ENCODE data around the gene PDGFRB.

PDGFRB gene

GRCh38 chr5:150197476-150197875, 41.8 kb upstream of the PDGFRB start:
- Histone ChIP-seq H3K79me1 (ENCODE audit: low read depth, low read length) (no peaks in the 10 kb centered on the region), H2BK12ac (ENCODE audit: low read length) (no peak overlapping the region), H3K36me3 (replicated peaks in 1 of 2; ENCODE audit: control insufficient read depth in 2 of 2, insufficient read depth in 2 of 2, low read length in 2 of 2) (no peaks in the 10 kb centered on the region), H2BK5ac (ENCODE audit: low read length) (no peak overlapping the region), H3K27ac (replicated peaks; ENCODE audit: low read length) (no peak overlapping the region), H3K14ac (ENCODE audit: low read length) (no peak overlapping the region), H3K27me3 (ENCODE audit: control insufficient read depth in 3 of 3, insufficient read depth in 3 of 3, low read depth in 1 of 3, low read length in 3 of 3) (peaks cover 0 to 58% (median 5%) of the 10 kb centered on the region in 3 experiments), H3K4me2 (ENCODE audit: insufficient read depth, low read length, poor library complexity, severe bottlenecking) (no peak overlapping the region), H4K8ac (ENCODE audit: low read depth, low read length) (no peak overlapping the region), H2AFZ (ENCODE audit: low read length) (no peak overlapping the region), H3K4ac (ENCODE audit: low read length) (no peak overlapping the region), H2BK15ac (ENCODE audit: low read length) (no peak overlapping the region), H3K4me3 (ENCODE audit: low read length in 2 of 2) (no peak overlapping the region), H3K4me1 (ENCODE audit: control insufficient read depth in 2 of 2, insufficient read depth in 1 of 2, low read depth in 1 of 2, low read length in 2 of 2) (peaks cover 2 to 4% of the 10 kb centered on the region in 2 donors), H3K23ac (ENCODE audit: low read depth, low read length, poor library complexity) (no peak overlapping the region), H3K9ac (ENCODE audit: low read depth, low read length, poor library complexity) (no peak overlapping the region), H2BK120ac (ENCODE audit: low read depth, low read length) (no peak overlapping the region), H2AK5ac (ENCODE audit: low read depth, low read length) (no peak overlapping the region), H3K18ac (ENCODE audit: low read length) (no peak overlapping the region), H3K9me3 (replicated peaks in 1 of 2; ENCODE audit: control insufficient read depth in 2 of 2, insufficient read depth in 1 of 2, low read depth in 1 of 2, low read length in 2 of 2) (no peaks in the 10 kb centered on the region), H4K91ac (ENCODE audit: low read depth, low read length, poor library complexity) (no peak overlapping the region)
- no peak for DNase-seq (ENCODE audit: low spot score)
- WGBS, 2 donors (ENCODE audit: extremely low coverage in 2 of 2, insufficient read length in 2 of 2, insufficient replicate concordance in 1 of 2): no CpG with 5 or more reads among the region's 1 CpG

DNA sequence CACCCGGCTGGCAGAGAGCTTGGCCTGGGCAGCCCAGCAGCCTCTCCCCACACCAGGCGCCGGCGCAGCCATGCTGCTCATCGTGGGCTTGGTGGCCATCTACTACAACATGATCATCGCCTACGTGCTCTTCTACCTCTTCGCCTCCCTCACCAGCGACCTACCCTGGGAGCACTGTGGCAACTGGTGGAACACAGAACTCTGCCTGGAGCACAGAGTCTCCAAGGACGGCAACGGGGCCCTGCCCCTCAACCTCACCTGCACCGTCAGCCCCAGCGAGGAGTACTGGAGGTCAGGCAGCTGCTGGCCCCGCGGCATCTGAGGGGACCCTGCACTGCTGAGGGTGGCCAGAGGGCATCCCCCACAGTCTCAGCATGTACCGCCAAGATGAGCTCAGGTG, 41.3 kb upstream of the PDGFRB start:
- WGBS, 2 donors (ENCODE audit: extremely low coverage in 2 of 2, insufficient read length in 2 of 2, insufficient replicate concordance in 1 of 2): no CpG with 5 or more reads among the region's 16 CpGs
- Histone ChIP-seq H3K27me3 (ENCODE audit: control insufficient read depth in 3 of 3, insufficient read depth in 3 of 3, low read depth in 1 of 3, low read length in 3 of 3) (peaks cover 0 to 63% (median 9%) of the 10 kb centered on the region in 3 experiments), H2BK15ac (ENCODE audit: low read length) (peak overlapping the region; percentile 69), H3K4me3 (ENCODE audit: low read length in 2 of 2) (no peak overlapping the region), H3K18ac (ENCODE audit: low read length) (peak overlapping the region; percentile 49), H2BK5ac (ENCODE audit: low read length) (no peak overlapping the region), H3K4ac (ENCODE audit: low read length) (no peak overlapping the region), H2BK120ac (ENCODE audit: low read depth, low read length) (no peak overlapping the region), H3K27ac (replicated peaks; ENCODE audit: low read length) (no peak overlapping the region), H2BK12ac (ENCODE audit: low read length) (no peak overlapping the region), H4K91ac (ENCODE audit: low read depth, low read length, poor library complexity) (no peak overlapping the region), H3K4me1 (ENCODE audit: control insufficient read depth in 2 of 2, insufficient read depth in 1 of 2, low read depth in 1 of 2, low read length in 2 of 2) (peaks cover 2 to 6% of the 10 kb centered on the region in 2 donors), H2AK5ac (ENCODE audit: low read depth, low read length) (no peak overlapping the region), H3K14ac (ENCODE audit: low read length) (no peak overlapping the region), H4K8ac (ENCODE audit: low read depth, low read length) (no peak overlapping the region), H3K9me3 (replicated peaks in 1 of 2; ENCODE audit: control insufficient read depth in 2 of 2, insufficient read depth in 1 of 2, low read depth in 1 of 2, low read length in 2 of 2) (no peaks in the 10 kb centered on the region), H2AFZ (ENCODE audit: low read length) (no peak overlapping the region), H3K79me1 (ENCODE audit: low read depth, low read length) (no peaks in the 10 kb centered on the region), H3K9ac (ENCODE audit: low read depth, low read length, poor library complexity) (no peak overlapping the region), H3K4me2 (ENCODE audit: insufficient read depth, low read length, poor library complexity, severe bottlenecking) (no peak overlapping the region), H3K23ac (ENCODE audit: low read depth, low read length, poor library complexity) (no peak overlapping the region), H3K36me3 (replicated peaks in 1 of 2; ENCODE audit: control insufficient read depth in 2 of 2, insufficient read depth in 2 of 2, low read length in 2 of 2) (no peaks in the 10 kb centered on the region)
- no peak for DNase-seq (ENCODE audit: low spot score)

DNA sequence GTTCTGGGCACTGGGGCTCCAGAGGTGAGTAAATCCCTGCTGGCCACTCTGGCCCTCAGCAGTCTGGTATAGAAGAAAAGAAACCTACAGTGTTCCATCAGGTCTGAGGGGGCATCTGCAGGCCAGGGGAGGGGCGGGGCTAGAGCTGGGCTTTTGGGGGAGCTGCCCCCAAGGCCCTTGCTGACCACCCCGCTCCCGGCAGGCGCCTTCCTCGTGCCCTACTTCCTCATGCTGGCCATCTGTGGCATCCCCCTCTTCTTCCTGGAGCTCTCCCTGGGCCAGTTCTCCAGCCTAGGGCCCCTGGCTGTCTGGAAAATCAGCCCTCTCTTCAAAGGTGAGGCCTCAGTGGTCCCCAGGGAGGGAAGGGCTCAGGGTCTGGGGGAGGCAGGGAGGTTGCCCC, 40.9 kb upstream of the PDGFRB start:
- Histone ChIP-seq H2BK5ac (ENCODE audit: low read length) (peak overlapping the region; percentile 8), H3K4me2 (ENCODE audit: insufficient read depth, low read length, poor library complexity, severe bottlenecking) (no peak overlapping the region), H3K9ac (ENCODE audit: low read depth, low read length, poor library complexity) (no peak overlapping the region), H3K79me1 (ENCODE audit: low read depth, low read length) (no peaks in the 10 kb centered on the region), H3K27me3 (ENCODE audit: control insufficient read depth in 3 of 3, insufficient read depth in 3 of 3, low read depth in 1 of 3, low read length in 3 of 3) (peaks cover 0 to 68% (median 14%) of the 10 kb centered on the region in 3 experiments), H3K4me3 (ENCODE audit: low read length in 2 of 2) (no peak overlapping the region), H3K4me1 (ENCODE audit: control insufficient read depth in 2 of 2, insufficient read depth in 1 of 2, low read depth in 1 of 2, low read length in 2 of 2) (peaks cover 2 to 6% of the 10 kb centered on the region in 2 donors), H2AK5ac (ENCODE audit: low read depth, low read length) (no peak overlapping the region), H3K14ac (ENCODE audit: low read length) (no peak overlapping the region), H2BK15ac (ENCODE audit: low read length) (peak overlapping the region; percentile 69), H3K23ac (ENCODE audit: low read depth, low read length, poor library complexity) (no peak overlapping the region), H2BK120ac (ENCODE audit: low read depth, low read length) (no peak overlapping the region), H4K91ac (ENCODE audit: low read depth, low read length, poor library complexity) (no peak overlapping the region), H3K9me3 (replicated peaks in 1 of 2; ENCODE audit: control insufficient read depth in 2 of 2, insufficient read depth in 1 of 2, low read depth in 1 of 2, low read length in 2 of 2) (no peaks in the 10 kb centered on the region), H3K4ac (ENCODE audit: low read length) (no peak overlapping the region), H3K36me3 (replicated peaks in 1 of 2; ENCODE audit: control insufficient read depth in 2 of 2, insufficient read depth in 2 of 2, low read length in 2 of 2) (no peaks in the 10 kb centered on the region), H2AFZ (ENCODE audit: low read length) (no peak overlapping the region), H2BK12ac (ENCODE audit: low read length) (no peak overlapping the region), H3K18ac (ENCODE audit: low read length) (peak overlapping the region; percentile 7), H3K27ac (replicated peaks; ENCODE audit: low read length) (no peak overlapping the region), H4K8ac (ENCODE audit: low read depth, low read length) (no peak overlapping the region)
- WGBS, 2 donors (ENCODE audit: extremely low coverage in 2 of 2, insufficient read length in 2 of 2, insufficient replicate concordance in 1 of 2): no CpG with 5 or more reads among the region's 5 CpGs
- DNase-seq (ENCODE audit: low spot score): no peak

- H2BK12ac ChIP-seq (ENCODE audit: low read length): no peak overlapping the region
- H2AK5ac ChIP-seq (ENCODE audit: low read depth, low read length): no peak overlapping the region
- no peaks in the 10 kb centered on the region for H3K36me3 ChIP-seq (replicated peaks in 1 of 2; ENCODE audit: control insufficient read depth in 2 of 2, insufficient read depth in 2 of 2, low read length in 2 of 2)
- no peak overlapping the region for H3K14ac ChIP-seq (ENCODE audit: low read length)
- no peak overlapping the region for H2BK120ac ChIP-seq (ENCODE audit: low read depth, low read length)
- peak overlapping the region; percentile 8 for H2BK5ac ChIP-seq (ENCODE audit: low read length)
- no peak overlapping the region for H2AFZ ChIP-seq (ENCODE audit: low read length)
- no peak overlapping the region for H3K9ac ChIP-seq (ENCODE audit: low read depth, low read length, poor library complexity)
- no peak overlapping the region for H3K23ac ChIP-seq (ENCODE audit: low read depth, low read length, poor library complexity)
- no peak overlapping the region for H4K8ac ChIP-seq (ENCODE audit: low read depth, low read length)
- H3K4me2 ChIP-seq (ENCODE audit: insufficient read depth, low read length, poor library complexity, severe bottlenecking): no peak overlapping the region
- H3K4ac ChIP-seq (ENCODE audit: low read length): no peak overlapping the region
- peaks cover 0 to 72% (median 16%) of the 10 kb centered on the region in 3 experiments for H3K27me3 ChIP-seq (ENCODE audit: control insufficient read depth in 3 of 3, insufficient read depth in 3 of 3, low read depth in 1 of 3, low read length in 3 of 3)
- H3K9me3 ChIP-seq (replicated peaks in 1 of 2; ENCODE audit: control insufficient read depth in 2 of 2, insufficient read depth in 1 of 2, low read depth in 1 of 2, low read length in 2 of 2): no peaks in the 10 kb centered on the region
- H2BK15ac ChIP-seq (ENCODE audit: low read length): no peak overlapping the region
- no peaks in the 10 kb centered on the region for H3K79me1 ChIP-seq (ENCODE audit: low read depth, low read length)
- peaks cover 2 to 6% of the 10 kb centered on the region in 2 donors for H3K4me1 ChIP-seq (ENCODE audit: control insufficient read depth in 2 of 2, insufficient read depth in 1 of 2, low read depth in 1 of 2, low read length in 2 of 2)
- DNase-seq (ENCODE audit: low spot score): no peak
- WGBS, 2 donors (ENCODE audit: extremely low coverage in 2 of 2, insufficient read length in 2 of 2, insufficient replicate concordance in 1 of 2): no CpG with 5 or more reads among the region's 9 CpGs
- H3K18ac ChIP-seq (ENCODE audit: low read length): no peak overlapping the region
- no peak overlapping the region for H4K91ac ChIP-seq (ENCODE audit: low read depth, low read length, poor library complexity)
- no peak overlapping the region for H3K4me3 ChIP-seq (ENCODE audit: low read length in 2 of 2)
- no peak overlapping the region for H3K27ac ChIP-seq (replicated peaks; ENCODE audit: low read length)
Observed at GRCh38 chr5:150195736-150196485, 40.3 kb upstream of the PDGFRB start.

Measured in neuronal stem cell (in vitro differentiated cells).